ENCODE results near the gene CCDC159. TPM values are rescaled to one million over a fixed set of nuclear protein-coding genes. Genes with fewer than 3 reads are reported as not detected.
A peak's percentile ranks its signal among the peaks of the same experiment; 100 is the strongest.

Gene CCDC159, protein sequence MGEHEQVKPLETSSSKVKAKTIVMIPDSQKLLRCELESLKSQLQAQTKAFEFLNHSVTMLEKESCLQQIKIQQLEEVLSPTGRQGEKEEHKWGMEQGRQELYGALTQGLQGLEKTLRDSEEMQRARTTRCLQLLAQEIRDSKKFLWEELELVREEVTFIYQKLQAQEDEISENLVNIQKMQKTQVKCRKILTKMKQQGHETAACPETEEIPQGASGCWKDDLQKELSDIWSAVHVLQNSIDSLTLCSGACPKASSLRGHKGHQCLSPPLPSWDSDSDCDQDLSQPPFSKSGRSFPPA
- total RNA-seq (10.1 and 11.3 TPM in 2 replicates), polyA plus RNA-seq (13.8 and 14.4 TPM in 2 replicates), polyA minus RNA-seq (ENCODE audit: low replicate concordance) (15.7 and 20.7 TPM in 2 replicates)
- 14.6 and 14.8 TPM in 2 replicates for polyA plus RNA-seq (2012)

DNA sequence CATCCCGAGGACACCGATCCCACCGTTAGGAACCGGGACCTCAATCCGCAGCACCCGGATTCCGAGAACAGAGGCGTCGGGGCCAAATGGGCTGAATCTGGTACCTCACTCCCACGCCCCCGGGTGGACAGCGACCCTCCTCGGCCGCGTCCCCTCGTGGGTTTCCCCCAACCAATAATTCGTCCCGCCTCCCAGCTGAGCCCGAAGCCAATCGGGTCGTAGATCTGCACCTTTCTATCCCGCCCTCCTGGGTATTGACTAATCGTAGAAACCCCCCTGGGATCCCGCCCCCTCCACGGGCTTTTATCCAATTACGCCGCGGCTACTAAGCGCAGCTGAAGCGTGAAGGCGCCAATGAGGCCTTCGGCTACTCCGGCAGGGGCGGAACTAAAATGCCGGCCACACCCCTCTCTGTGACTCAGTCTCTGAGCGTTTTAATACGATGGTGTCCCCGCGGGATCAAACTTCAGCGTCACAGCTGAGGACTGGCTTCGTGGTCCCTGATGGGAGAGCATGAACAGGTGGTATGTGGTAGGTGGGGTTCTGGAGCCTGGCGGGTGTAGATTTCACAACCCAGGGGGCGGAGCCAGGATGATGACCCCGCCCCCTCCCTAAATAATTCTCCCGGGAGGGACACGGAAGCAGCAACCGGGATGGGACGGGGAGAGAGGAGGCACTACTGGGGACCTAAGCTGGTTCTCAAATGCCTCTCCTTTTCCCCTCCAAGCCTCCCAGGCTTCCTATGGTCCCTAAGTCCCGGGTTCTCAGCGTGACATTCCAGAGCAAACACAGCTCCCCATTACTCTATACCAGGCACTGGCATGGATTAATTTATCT lies at the start of gene CCDC159, which contains the start of gene TMEM205:
CCDC159 (plus strand) TSS at position 416 of the 837 bp plus-strand sequence; CDS start at position 504, 88 bp downstream.
TMEM205 (minus strand) TSS at position 165 of the 837 bp plus-strand sequence. CDS start 649 bp downstream, outside the sequence.
- no peaks in the 10 kb centered on the region for H3K79me2 ChIP-seq (ENCODE audit: control insufficient read depth, insufficient read depth, low read length)
- peak within 1 kb of the TSS; percentile 66 to 90 (median 84) for H3K4me3 ChIP-seq (replicated peaks in 1 of 4; ENCODE audit: control extremely low read depth in 1 of 4, insufficient read depth in 1 of 4, low read depth in 3 of 4, low read length in 4 of 4)
- peak within 1 kb of the TSS; percentile 95 for H3K4me2 ChIP-seq (ENCODE audit: extremely low read depth, insufficient read depth, low read length)
- DNase-seq (ENCODE audit: low read depth in 2 of 2): peak; percentile 99
- no peaks in the 10 kb centered on the region for H3K9me3 ChIP-seq (ENCODE audit: control insufficient read depth, insufficient read depth, low read depth, low read length)
- H3K36me3 ChIP-seq (ENCODE audit: control insufficient read depth, insufficient read depth, low read length): peaks cover 2% of the 10 kb centered on the region
- peak within 1 kb of the TSS; percentile 73 for H3K9ac ChIP-seq (ENCODE audit: insufficient read depth, low read length)
- peaks cover 11% of the 10 kb centered on the region for H3K4me1 ChIP-seq (ENCODE audit: control insufficient read depth, extremely low read depth, insufficient read depth, low read length)
- H3K27me3 ChIP-seq (ENCODE audit: control insufficient read depth, insufficient read depth, low read length): no peaks in the 10 kb centered on the region
- peak within 1 kb of the TSS; percentile 89 for H2AFZ ChIP-seq (ENCODE audit: low read length)
- H4K20me1 ChIP-seq (ENCODE audit: control insufficient read depth, extremely low read depth, insufficient read depth, low read length): no peaks in the 10 kb centered on the region
- H3K27ac ChIP-seq (ENCODE audit: insufficient read depth, low read length): peak within 1 kb of the TSS; percentile 85
- no peak for TF ChIP-seq EZH2 (IDR thresholded peaks at IDR 0.05; ENCODE audit: low read length, missing control alignments)
- TF ChIP-seq, protein P1, sequence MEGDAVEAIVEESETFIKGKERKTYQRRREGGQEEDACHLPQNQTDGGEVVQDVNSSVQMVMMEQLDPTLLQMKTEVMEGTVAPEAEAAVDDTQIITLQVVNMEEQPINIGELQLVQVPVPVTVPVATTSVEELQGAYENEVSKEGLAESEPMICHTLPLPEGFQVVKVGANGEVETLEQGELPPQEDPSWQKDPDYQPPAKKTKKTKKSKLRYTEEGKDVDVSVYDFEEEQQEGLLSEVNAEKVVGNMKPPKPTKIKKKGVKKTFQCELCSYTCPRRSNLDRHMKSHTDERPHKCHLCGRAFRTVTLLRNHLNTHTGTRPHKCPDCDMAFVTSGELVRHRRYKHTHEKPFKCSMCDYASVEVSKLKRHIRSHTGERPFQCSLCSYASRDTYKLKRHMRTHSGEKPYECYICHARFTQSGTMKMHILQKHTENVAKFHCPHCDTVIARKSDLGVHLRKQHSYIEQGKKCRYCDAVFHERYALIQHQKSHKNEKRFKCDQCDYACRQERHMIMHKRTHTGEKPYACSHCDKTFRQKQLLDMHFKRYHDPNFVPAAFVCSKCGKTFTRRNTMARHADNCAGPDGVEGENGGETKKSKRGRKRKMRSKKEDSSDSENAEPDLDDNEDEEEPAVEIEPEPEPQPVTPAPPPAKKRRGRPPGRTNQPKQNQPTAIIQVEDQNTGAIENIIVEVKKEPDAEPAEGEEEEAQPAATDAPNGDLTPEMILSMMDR (conservative IDR thresholded peaks at IDR 0.05 in 1 of 2, IDR thresholded peaks at IDR 0.05 in 1 of 2; ENCODE audit: low read depth in 1 of 2, low read length in 2 of 2): no peak

DNA sequence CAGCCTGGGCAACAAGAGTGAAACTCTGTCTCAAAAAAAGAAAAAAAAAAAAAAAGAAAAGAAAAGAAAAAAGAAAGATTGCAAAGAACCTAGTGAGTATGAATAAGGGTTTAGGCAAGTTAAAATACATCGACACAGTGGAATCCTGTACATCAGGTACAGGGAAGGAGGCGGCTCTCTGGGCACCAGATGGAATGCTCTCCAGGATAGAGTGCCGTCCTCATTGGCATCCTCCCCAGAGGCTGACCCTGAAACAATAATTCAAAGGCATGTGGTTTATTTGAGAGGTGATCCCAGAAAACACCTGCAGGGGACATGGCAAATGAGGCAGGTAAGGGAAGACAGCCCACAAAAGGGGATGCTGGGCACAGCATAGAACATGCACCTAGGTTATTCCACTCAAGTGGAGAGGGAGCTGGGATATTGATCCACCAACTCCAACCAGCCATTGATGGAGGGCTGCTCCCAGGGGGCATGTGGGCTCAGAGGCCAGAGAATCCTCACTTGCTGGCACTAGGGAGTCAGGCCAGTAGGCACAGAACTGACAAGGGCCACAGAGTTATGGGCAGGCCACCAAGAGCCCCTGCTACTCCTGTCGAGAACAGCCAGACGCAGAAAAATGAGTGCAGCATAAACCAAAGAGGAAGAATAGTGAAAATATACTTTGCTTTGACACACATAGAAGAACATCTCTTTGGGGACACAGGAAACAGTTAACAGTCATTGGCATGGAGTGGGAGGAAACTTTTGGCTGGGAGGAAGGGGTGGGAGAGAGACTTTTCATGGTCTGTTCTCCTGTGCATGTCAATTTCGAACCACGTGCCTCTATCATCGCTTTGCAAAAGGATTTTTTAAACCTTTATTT lies 46.1 kb upstream of the CCDC159 start:
- Histone ChIP-seq H3K9ac (ENCODE audit: insufficient read depth, low read length) (no peak overlapping the region), H3K79me2 (ENCODE audit: control insufficient read depth, insufficient read depth, low read length) (no peaks in the 10 kb centered on the region), H3K27ac (ENCODE audit: insufficient read depth, low read length) (no peak overlapping the region), H2AFZ (ENCODE audit: low read length) (no peak overlapping the region), H3K9me3 (ENCODE audit: control insufficient read depth, insufficient read depth, low read depth, low read length) (no peaks in the 10 kb centered on the region), H3K4me2 (ENCODE audit: extremely low read depth, insufficient read depth, low read length) (no peak overlapping the region), H3K4me1 (ENCODE audit: control insufficient read depth, extremely low read depth, insufficient read depth, low read length) (no peaks in the 10 kb centered on the region), H3K4me3 (replicated peaks in 1 of 4; ENCODE audit: control extremely low read depth in 1 of 4, insufficient read depth in 1 of 4, low read depth in 3 of 4, low read length in 4 of 4) (no peak overlapping the region), H3K27me3 (ENCODE audit: control insufficient read depth, insufficient read depth, low read length) (peaks cover 2% of the 10 kb centered on the region), H3K36me3 (ENCODE audit: control insufficient read depth, insufficient read depth, low read length) (no peaks in the 10 kb centered on the region), H4K20me1 (ENCODE audit: control insufficient read depth, extremely low read depth, insufficient read depth, low read length) (no peaks in the 10 kb centered on the region)
- no peak for DNase-seq (ENCODE audit: low read depth in 2 of 2)
- TF ChIP-seq, protein P1 (conservative IDR thresholded peaks at IDR 0.05 in 1 of 2, IDR thresholded peaks at IDR 0.05 in 1 of 2; ENCODE audit: low read depth in 1 of 2, low read length in 2 of 2): no peak

All from fibroblast of lung (primary cell).